Measurements from ENCODE around the gene LTO1. TPM values are rescaled to one million over a fixed set of nuclear protein-coding genes. Genes with fewer than 3 reads are reported as not detected.
A peak's percentile ranks its signal among the peaks of the same experiment; 100 is the strongest.

The LTO1 gene
- total RNA-seq, 1 donor from 2014 or later = 26.6 TPM

DNA sequence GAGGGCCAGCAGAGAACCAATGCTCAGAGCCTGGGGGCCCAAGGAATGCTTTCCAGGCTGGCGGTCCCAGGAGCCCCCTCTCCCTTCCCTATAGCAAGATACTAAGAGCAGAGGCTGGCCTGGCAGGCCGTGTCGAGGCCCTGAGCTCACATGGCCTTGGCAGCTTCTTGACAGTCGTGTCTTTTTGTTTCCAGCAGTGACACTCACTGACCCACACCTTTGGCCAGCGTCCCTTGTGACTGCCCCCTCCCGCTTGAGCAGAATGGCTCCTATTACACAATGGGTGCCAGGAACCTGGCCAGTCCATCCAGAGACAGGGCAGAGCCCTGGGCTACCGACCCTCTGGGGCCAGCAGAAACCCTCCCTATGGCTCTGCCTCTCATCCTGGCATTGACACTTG, 40.6 kb downstream of the LTO1 start:
- peaks cover 26% of the 10 kb centered on the region for H3K4me1 Mint-ChIP-seq
- peaks cover 5% of the 10 kb centered on the region for H3K9me3 Mint-ChIP-seq
- H3K27ac Mint-ChIP-seq (ENCODE audit: unreplicated experiment) = no peak overlapping the region
- H3K27me3 Mint-ChIP-seq (ENCODE audit: low read depth) = peaks cover 9% of the 10 kb centered on the region
- TF ChIP-seq CTCF (conservative IDR thresholded peaks at IDR 0.05) = no peak
- no peak for DNase-seq (ENCODE audit: low read depth, low spot score)
- H3K36me3 Mint-ChIP-seq (ENCODE audit: low read depth) = peaks cover 4% of the 10 kb centered on the region
- peak overlapping the region; percentile 7 for H3K4me3 Mint-ChIP-seq

DNA sequence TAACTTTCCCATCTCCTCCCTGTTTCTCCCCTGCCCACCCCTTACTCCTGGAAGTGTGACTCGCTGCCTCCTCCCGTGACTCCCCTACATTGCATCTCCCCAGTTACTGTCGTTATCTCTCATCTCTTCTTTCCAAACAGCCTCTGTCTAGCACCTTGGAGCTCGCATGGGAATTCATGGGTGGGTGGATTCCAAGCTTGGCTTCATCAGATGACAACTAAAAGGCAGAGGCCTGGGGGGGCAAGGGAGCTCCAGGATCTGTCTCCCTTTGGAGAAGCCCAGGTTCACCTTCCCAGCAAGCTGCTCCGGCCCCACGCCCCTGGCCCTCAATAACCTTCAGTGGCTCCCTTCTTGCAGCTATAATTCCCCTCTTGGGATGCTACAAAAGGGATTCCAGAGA, 41.1 kb downstream of the LTO1 start:
- Mint-ChIP-seq H3K27me3 (ENCODE audit: low read depth) (peaks cover 9% of the 10 kb centered on the region), H3K4me1 (peaks cover 23% of the 10 kb centered on the region), H3K27ac (ENCODE audit: unreplicated experiment) (no peak overlapping the region), H3K9me3 (peaks cover 7% of the 10 kb centered on the region), H3K36me3 (ENCODE audit: low read depth) (peaks cover 4% of the 10 kb centered on the region), H3K4me3 (no peak overlapping the region)
- TF ChIP-seq CTCF (conservative IDR thresholded peaks at IDR 0.05) = no peak
- no peak for DNase-seq (ENCODE audit: low read depth, low spot score)

- no peak overlapping the region for H3K27ac Mint-ChIP-seq (ENCODE audit: unreplicated experiment)
- no peak for TF ChIP-seq CTCF (conservative IDR thresholded peaks at IDR 0.05)
- H3K36me3 Mint-ChIP-seq (ENCODE audit: low read depth) = peaks cover 4% of the 10 kb centered on the region
- H3K27me3 Mint-ChIP-seq (ENCODE audit: low read depth) = peaks cover 6% of the 10 kb centered on the region
- no peak for DNase-seq (ENCODE audit: low read depth, low spot score)
- H3K4me3 Mint-ChIP-seq = no peak overlapping the region
- H3K9me3 Mint-ChIP-seq = peaks cover 7% of the 10 kb centered on the region
- peaks cover 15% of the 10 kb centered on the region for H3K4me1 Mint-ChIP-seq
Measured at GRCh38 chr11:69632900-69633299, 42.3 kb downstream of the LTO1 start.

GRCh38 chr11:69630424-69630823, 44.7 kb downstream of the LTO1 start:
- H3K4me3 Mint-ChIP-seq = no peak overlapping the region
- TF ChIP-seq CTCF (conservative IDR thresholded peaks at IDR 0.05) = no peak
- H3K27me3 Mint-ChIP-seq (ENCODE audit: low read depth) = no peaks in the 10 kb centered on the region
- peaks cover 7% of the 10 kb centered on the region for H3K9me3 Mint-ChIP-seq
- no peak for DNase-seq (ENCODE audit: low read depth, low spot score)
- peaks cover 4% of the 10 kb centered on the region for H3K36me3 Mint-ChIP-seq (ENCODE audit: low read depth)
- no peak overlapping the region for H3K27ac Mint-ChIP-seq (ENCODE audit: unreplicated experiment)
- peaks cover 5% of the 10 kb centered on the region for H3K4me1 Mint-ChIP-seq

GRCh38 chr11:69630017-69630416, 45.1 kb downstream of the LTO1 start:
- Mint-ChIP-seq H3K4me1 (peaks cover 5% of the 10 kb centered on the region), H3K4me3 (no peak overlapping the region), H3K27ac (ENCODE audit: unreplicated experiment) (no peak overlapping the region), H3K36me3 (ENCODE audit: low read depth) (peaks cover 4% of the 10 kb centered on the region), H3K9me3 (peaks cover 7% of the 10 kb centered on the region), H3K27me3 (ENCODE audit: low read depth) (no peaks in the 10 kb centered on the region)
- no peak for DNase-seq (ENCODE audit: low read depth, low spot score)
- TF ChIP-seq CTCF (conservative IDR thresholded peaks at IDR 0.05) = no peak

DNA sequence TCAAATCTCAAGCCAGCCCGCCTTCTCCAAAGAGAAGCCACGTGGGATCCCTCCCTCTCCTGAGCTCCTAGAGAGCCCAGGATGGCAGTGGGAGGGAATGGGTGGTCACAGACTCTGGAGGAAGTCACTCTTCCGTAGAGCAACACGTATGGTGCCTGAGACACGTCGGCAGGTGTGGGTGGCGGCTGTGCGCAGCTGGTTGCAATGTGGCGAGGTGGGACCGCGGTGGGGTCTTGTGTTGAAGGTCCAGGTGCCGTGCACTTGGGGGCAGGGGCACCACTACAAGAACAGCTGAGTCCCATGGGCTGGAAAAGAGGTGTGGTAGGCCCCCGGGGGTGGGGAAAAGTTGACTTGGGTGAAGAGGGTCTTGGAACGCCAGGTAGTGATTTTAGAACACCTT, 47.6 kb downstream of the LTO1 start:
- no peaks in the 10 kb centered on the region for H3K27me3 Mint-ChIP-seq (ENCODE audit: low read depth)

More for the DNA sequence above, 47.6 kb downstream of the LTO1 start:
- peak overlapping the region; percentile 67 for H3K27ac Mint-ChIP-seq (ENCODE audit: unreplicated experiment)
- no peak for DNase-seq (ENCODE audit: low read depth, low spot score)
- H3K4me1 Mint-ChIP-seq = no peaks in the 10 kb centered on the region
- peaks cover 4% of the 10 kb centered on the region for H3K36me3 Mint-ChIP-seq (ENCODE audit: low read depth)
- no peak for TF ChIP-seq CTCF (conservative IDR thresholded peaks at IDR 0.05)
- no peak overlapping the region for H3K4me3 Mint-ChIP-seq
- H3K9me3 Mint-ChIP-seq = peaks cover 7% of the 10 kb centered on the region
